Neural progenitor cell (in vitro differentiated cells): Measurements from ENCODE around the gene RIC8B. TPM values are rescaled to one million over a fixed set of nuclear protein-coding genes. Genes with fewer than 3 reads are reported as not detected.

ENCODE experiments used
- DNase-seq: peaks from one replicate; pipeline ENCODE4 v3.0.0-alpha.2; 2016; ENCODE audit warnings: low spot score
- H2AFZ ChIP-seq: fragments of 200-600 bp; sonication (generic); replicated peaks from 2 replicates; pipeline ENCODE4 v1.6.1; 2016; ENCODE audit warnings: antibody characterized with exemption
- H3F3A ChIP-seq: fragments of 200-600 bp; sonication (generic); 2 replicates; pipeline ENCODE4 v1.6.1; 2016; ENCODE audit warnings: antibody characterized with exemption, low read depth
- H3K27ac ChIP-seq: fragments of 200-600 bp; sonication (generic); 2 replicates; pipeline ENCODE4 v1.5.1; 2016; ENCODE audit warnings: mild to moderate bottlenecking
- H3K27me3 ChIP-seq: fragments of 200-600 bp; sonication (generic); 2 replicates; pipeline ENCODE4 v1.6.1; 2016; ENCODE audit warnings: mild to moderate bottlenecking, moderate library complexity
- H3K36me3 ChIP-seq: fragments of 200-600 bp; sonication (generic); 2 replicates; pipeline ENCODE4 v1.5.1; 2016
- H3K4me1 ChIP-seq: fragments of 200-600 bp; sonication (generic); 2 replicates; pipeline ENCODE4 v1.6.1; 2016; ENCODE audit warnings: mixed run types
- H3K4me2 ChIP-seq: fragments of 200-600 bp; sonication (generic); 2 replicates; pipeline ENCODE4 v1.6.1; 2016
- H3K4me3 ChIP-seq: fragments of 200-600 bp; sonication (generic); 2 replicates; pipeline ENCODE4 v1.5.1; 2016
- H3K79me2 ChIP-seq: fragments of 200-600 bp; sonication (generic); 2 replicates; pipeline ENCODE4 v1.6.1; 2016; ENCODE audit warnings: low read depth
- H3K9ac ChIP-seq: fragments of 200-600 bp; sonication (generic); 2 replicates; pipeline ENCODE4 v1.6.1; 2016
- H3K9me3 ChIP-seq: fragments of 200-600 bp; sonication (generic); 2 replicates; pipeline ENCODE4 v1.5.1; 2016; ENCODE audit warnings: low read depth
- H4K20me1 ChIP-seq: fragments of 200-600 bp; sonication (generic); 2 replicates; pipeline ENCODE4 v1.6.1; 2016; ENCODE audit warnings: low read depth
- H3K27ac Mint-ChIP-seq: 3 replicates; pipeline ENCODE4 v1.8.0; 2021; ENCODE audit warnings: mixed read lengths
- H3K27me3 Mint-ChIP-seq: 2 replicates; pipeline ENCODE4 v1.8.0; 2022; ENCODE audit warnings: low read depth, mild to moderate bottlenecking, inconsistent platforms, moderate library complexity, mixed read lengths; ENCODE audit not compliant: insufficient read depth
- H3K36me3 Mint-ChIP-seq: 3 replicates; pipeline ENCODE4 v1.8.0; 2021; ENCODE audit warnings: mixed read lengths
- H3K4me1 Mint-ChIP-seq: 3 replicates; pipeline ENCODE4 v1.8.0; 2021; ENCODE audit warnings: mixed read lengths
- H3K4me3 Mint-ChIP-seq: 3 replicates; pipeline ENCODE4 v1.8.0; 2021; ENCODE audit warnings: mild to moderate bottlenecking, moderate library complexity, mixed read lengths
- H3K9me3 Mint-ChIP-seq: 3 replicates; pipeline ENCODE4 v1.8.0; 2020; ENCODE audit warnings: mixed read lengths
- CTCF ChIP-seq: fragments of 200-600 bp; sonication (generic); IDR thresholded peaks from 2 replicates; pipeline ENCODE4 v1.5.1; 2017; ENCODE audit warnings: antibody characterized with exemption, mild to moderate bottlenecking
- EZH2 ChIP-seq: fragments of 200-600 bp; sonication (generic); IDR thresholded peaks from 2 replicates; pipeline ENCODE4 v1.6.1; 2017; ENCODE audit warnings: antibody characterized with exemption, mild to moderate bottlenecking, moderate library complexity
- EZH2phosphoT487 ChIP-seq: fragments of 200-600 bp; sonication (generic); IDR thresholded peaks from 2 replicates; pipeline ENCODE4 v1.6.1; 2017; ENCODE audit warnings: antibody characterized with exemption
- total RNA-seq: library from RNA; depleted of rRNA; stranded (reverse); fragments of >200 nt; gene quantifications from 2 replicates; pipeline ENCODE4 v1.2.3, GENCODE V29; 2015; ENCODE audit warnings: low replicate concordance

RIC8B gene
- total RNA-seq, 1 donor from 2014 or later = 33.2 TPM

- peak overlapping the region; percentile 34 for H3K4me3 Mint-ChIP-seq
- no peaks in the 10 kb centered on the region for H3K9me3 ChIP-seq
- H3K4me2 ChIP-seq = peak overlapping the region; percentile 57
- H3K36me3 ChIP-seq = no peaks in the 10 kb centered on the region
- TF ChIP-seq CTCF (no peak), EZH2phosphoT487 (no peak), EZH2 (no peak)
- peaks cover 40% of the 10 kb centered on the region for H3K4me1 ChIP-seq
- peaks cover 80% of the 10 kb centered on the region for H3K4me1 Mint-ChIP-seq
- H3K4me3 ChIP-seq = no peak overlapping the region
- no peaks in the 10 kb centered on the region for H3K36me3 Mint-ChIP-seq
- H3K9ac ChIP-seq = no peak overlapping the region
- peak overlapping the region; percentile 99 for H3K27ac Mint-ChIP-seq
- no peaks in the 10 kb centered on the region for H3K9me3 Mint-ChIP-seq
- H3K27me3 ChIP-seq = no peaks in the 10 kb centered on the region
- DNase-seq = no peak
- peaks cover 55% of the 10 kb centered on the region for H3F3A ChIP-seq
- H2AFZ ChIP-seq = no peak overlapping the region
- H4K20me1 ChIP-seq = no peaks in the 10 kb centered on the region
- H3K27me3 Mint-ChIP-seq = peaks cover 3% of the 10 kb centered on the region
- no peak overlapping the region for H3K27ac ChIP-seq
- H3K79me2 ChIP-seq = no peaks in the 10 kb centered on the region
Measured at GRCh38 chr12:106769546-106769945, 4.9 kb upstream of the RIC8B start.

GRCh38 chr12:106771425-106771824 lies 3.1 kb upstream of the RIC8B start:
- no peaks in the 10 kb centered on the region for H3K9me3 Mint-ChIP-seq
- H3K27me3 Mint-ChIP-seq = peaks cover 6% of the 10 kb centered on the region
- TF ChIP-seq CTCF (no peak), EZH2phosphoT487 (no peak), EZH2 (no peak)
- no peaks in the 10 kb centered on the region for H3K27me3 ChIP-seq
- DNase-seq = no peak
- no peak overlapping the region for H3K4me3 Mint-ChIP-seq
- H4K20me1 ChIP-seq = peaks cover 15% of the 10 kb centered on the region
- H3K4me2 ChIP-seq = no peak overlapping the region
- H3K79me2 ChIP-seq = peaks cover 18% of the 10 kb centered on the region
- peaks cover 59% of the 10 kb centered on the region for H3F3A ChIP-seq
- H3K27ac ChIP-seq = no peak overlapping the region
- H2AFZ ChIP-seq = no peak overlapping the region
- H3K27ac Mint-ChIP-seq = no peak overlapping the region
- no peaks in the 10 kb centered on the region for H3K36me3 ChIP-seq
- no peak overlapping the region for H3K4me3 ChIP-seq
- H3K9ac ChIP-seq = no peak overlapping the region
- peaks cover under 1% of the 10 kb centered on the region for H3K36me3 Mint-ChIP-seq
- H3K4me1 Mint-ChIP-seq = peaks cover 77% of the 10 kb centered on the region
- H3K4me1 ChIP-seq = peaks cover 44% of the 10 kb centered on the region
- H3K9me3 ChIP-seq = no peaks in the 10 kb centered on the region

- TF ChIP-seq CTCF (no peak), EZH2phosphoT487 (no peak), EZH2 (no peak)
- peak overlapping the region; percentile 75 for H3K4me2 ChIP-seq
- no peaks in the 10 kb centered on the region for H3K9me3 ChIP-seq
- peaks cover 33% of the 10 kb centered on the region for H4K20me1 ChIP-seq
- Mint-ChIP-seq H3K9me3 (no peaks in the 10 kb centered on the region), H3K27me3 (peaks cover 6% of the 10 kb centered on the region), H3K4me3 (peak overlapping the region; percentile 96), H3K27ac (peak overlapping the region; percentile 99), H3K4me1 (peaks cover 59% of the 10 kb centered on the region), H3K36me3 (peaks cover 13% of the 10 kb centered on the region)
- peak overlapping the region; percentile 71 for H3K27ac ChIP-seq
- peaks cover 41% of the 10 kb centered on the region for H3F3A ChIP-seq
- no peaks in the 10 kb centered on the region for H3K36me3 ChIP-seq
- H3K9ac ChIP-seq = no peak overlapping the region
- H3K79me2 ChIP-seq = peaks cover 38% of the 10 kb centered on the region
- peaks cover 24% of the 10 kb centered on the region for H3K4me1 ChIP-seq
- peak overlapping the region; percentile 89 for H3K4me3 ChIP-seq
- peak overlapping the region; percentile 11 for H2AFZ ChIP-seq
- DNase-seq = no peak
- no peaks in the 10 kb centered on the region for H3K27me3 ChIP-seq
Measured at GRCh38 chr12:106773286-106774004, 1.0 kb upstream of the RIC8B start.
